ENCODE results near the gene INSYN1.
"Not testable (repeated sequence)": the region's sequence is repeated elsewhere in the genome, so short reads cannot be mapped to it uniquely, and the experiment has no call there.

GRCh38 chr15:73785256-73786014 is 32.3 kb upstream of the INSYN1 start:
- not testable (repeated sequence) for TF ChIP-seq CTCF (conservative IDR thresholded peaks at IDR 0.05; ENCODE audit: low read length); EZH2phosphoT487 (IDR thresholded peaks at IDR 0.05; ENCODE audit: borderline replicate concordance, low read depth, low read length)
